Ectodermal cell (in vitro differentiated cells): ENCODE results near the gene FADS3.

Experiments
- H3K27ac ChIP-seq: 2 replicates; pipeline ENCODE4 v1.7.0; 2013; ENCODE audit warnings: mild to moderate bottlenecking, low read depth, low read length; ENCODE audit not compliant: insufficient read depth, poor library complexity, severe bottlenecking
- H3K27me3 ChIP-seq: 2 replicates; pipeline ENCODE4 v1.7.0; 2013; ENCODE audit warnings: mild to moderate bottlenecking, low read length; ENCODE audit not compliant: insufficient read depth, control insufficient read depth, poor library complexity, severe bottlenecking
- H3K36me3 ChIP-seq: one replicate; pipeline ENCODE4 v1.7.0; 2013; ENCODE audit warnings: low read length; ENCODE audit not compliant: control insufficient read depth, insufficient read depth
- H3K4me1 ChIP-seq: one replicate; pipeline ENCODE4 v1.7.0; 2013; ENCODE audit warnings: low read length; ENCODE audit not compliant: control insufficient read depth, insufficient read depth
- H3K4me3 ChIP-seq: 2 replicates; pipeline ENCODE4 v1.7.0; 2013; ENCODE audit warnings: low read depth, low read length, control low read depth; ENCODE audit not compliant: insufficient read depth
- H3K9me3 ChIP-seq: 2 replicates; pipeline ENCODE4 v1.7.0; 2013; ENCODE audit warnings: mild to moderate bottlenecking, low read length, moderate library complexity; ENCODE audit not compliant: control insufficient read depth
- WGBS, 2 experiments: methylation state at CpG; one replicate each; pipeline ENCODE4 v1.1.7; 2013; ENCODE audit warnings: missing lambda C conversion rate in 2 of 2; 5-methylcytosine and 5-hydroxymethylcytosine counted together

FADS3 gene

DNA sequence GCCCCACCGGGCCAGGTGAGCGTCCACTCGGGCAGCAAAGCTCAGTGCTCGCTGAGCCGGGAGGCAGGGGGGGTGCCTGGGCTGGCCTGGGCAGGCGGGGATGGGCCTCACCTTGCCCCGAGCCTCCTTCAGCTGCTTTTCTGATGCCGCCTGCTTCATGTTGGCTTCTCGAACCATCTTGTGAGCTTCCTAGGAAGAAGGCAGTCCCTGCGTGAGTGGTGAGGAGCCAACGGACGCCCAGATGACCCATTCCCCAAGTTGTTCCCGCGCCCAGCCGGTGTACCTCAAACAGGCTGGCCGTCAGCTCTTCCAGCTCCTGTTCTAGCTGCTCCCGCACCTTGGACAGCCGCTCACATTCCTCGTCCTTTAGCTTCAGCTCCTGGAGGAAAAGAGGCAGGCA lies 15.9 kb upstream of the FADS3 start:
- no peaks in the 10 kb centered on the region for H3K27me3 ChIP-seq
- H3K4me1 ChIP-seq, result peaks cover 7% of the 10 kb centered on the region
- WGBS, 2 experiments, result 90 to 92% methylated on average over 19 of the region's 19 CpGs
- no peaks in the 10 kb centered on the region for H3K36me3 ChIP-seq
- no peaks in the 10 kb centered on the region for H3K9me3 ChIP-seq
- H3K4me3 ChIP-seq, result no peak overlapping the region
- no peak overlapping the region for H3K27ac ChIP-seq

DNA sequence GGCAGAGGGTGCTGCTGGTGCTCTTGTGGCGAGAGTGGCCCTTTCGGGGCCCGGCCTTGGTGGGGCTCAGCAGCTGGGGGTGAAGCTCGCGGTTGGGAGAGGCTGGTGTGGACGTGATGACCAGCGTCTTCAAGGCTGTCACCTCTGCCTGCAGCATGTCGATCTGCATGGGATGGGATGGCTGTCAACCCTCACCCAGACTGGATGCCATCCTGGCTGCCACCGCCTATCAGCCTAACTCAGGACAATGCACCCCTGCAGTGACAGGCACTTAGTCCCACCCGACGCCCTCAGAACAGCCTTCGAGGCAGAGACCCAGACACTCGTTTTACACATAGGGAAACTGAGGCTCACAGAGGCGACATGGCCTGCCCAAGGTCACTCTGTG lies 15.2 kb upstream of the FADS3 start:
- H3K4me3 ChIP-seq, result no peak overlapping the region
- H3K27me3 ChIP-seq, result no peaks in the 10 kb centered on the region
- 85 to 86% methylated on average over 14 of the region's 14 CpGs for WGBS, 2 experiments
- H3K36me3 ChIP-seq, result no peaks in the 10 kb centered on the region
- H3K4me1 ChIP-seq, result peaks cover 7% of the 10 kb centered on the region
- H3K27ac ChIP-seq, result no peak overlapping the region
- no peaks in the 10 kb centered on the region for H3K9me3 ChIP-seq

DNA sequence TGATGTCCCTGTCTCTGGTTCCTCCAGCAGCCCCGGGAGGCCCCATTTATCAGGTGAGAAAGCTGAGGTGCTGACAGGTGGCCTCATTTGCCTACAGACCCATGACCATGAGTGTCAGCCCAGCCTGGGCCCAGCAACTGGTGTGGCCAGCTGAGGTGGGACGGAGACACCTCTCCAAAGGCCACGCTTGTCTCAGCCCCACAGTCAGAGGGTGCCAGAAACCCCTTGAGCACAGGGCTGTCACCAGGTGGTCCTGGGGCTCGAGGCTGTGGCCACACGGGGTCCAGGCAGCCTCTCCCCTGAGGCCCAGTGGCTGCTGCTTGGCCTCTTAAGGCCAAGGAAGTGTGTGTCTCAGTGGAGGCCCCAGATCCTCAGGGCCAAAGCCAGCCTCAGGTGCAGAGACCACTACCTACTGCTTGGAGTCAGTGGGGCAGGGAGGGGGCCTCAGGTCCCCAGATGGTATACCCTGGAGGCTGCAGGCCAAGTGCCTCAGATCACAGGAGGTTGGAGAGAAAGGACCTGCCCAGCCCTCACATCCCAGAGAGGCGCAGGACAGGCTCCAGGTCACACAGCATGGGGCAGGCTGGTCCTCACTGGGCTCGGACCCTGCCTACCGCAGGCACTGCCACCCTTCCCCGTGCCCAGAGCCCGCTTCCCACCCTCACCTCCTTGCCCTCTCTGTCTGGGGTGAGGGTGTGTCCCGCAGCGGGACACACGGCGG lies 14.6 kb upstream of the FADS3 start:
- H3K27ac ChIP-seq, result no peak overlapping the region
- no peaks in the 10 kb centered on the region for H3K9me3 ChIP-seq
- no peaks in the 10 kb centered on the region for H3K27me3 ChIP-seq
- H3K4me1 ChIP-seq, result peaks cover 7% of the 10 kb centered on the region
- 92 to 97% methylated on average over 14 of the region's 14 CpGs for WGBS, 2 experiments
- H3K4me3 ChIP-seq, result no peak overlapping the region
- no peaks in the 10 kb centered on the region for H3K36me3 ChIP-seq

DNA sequence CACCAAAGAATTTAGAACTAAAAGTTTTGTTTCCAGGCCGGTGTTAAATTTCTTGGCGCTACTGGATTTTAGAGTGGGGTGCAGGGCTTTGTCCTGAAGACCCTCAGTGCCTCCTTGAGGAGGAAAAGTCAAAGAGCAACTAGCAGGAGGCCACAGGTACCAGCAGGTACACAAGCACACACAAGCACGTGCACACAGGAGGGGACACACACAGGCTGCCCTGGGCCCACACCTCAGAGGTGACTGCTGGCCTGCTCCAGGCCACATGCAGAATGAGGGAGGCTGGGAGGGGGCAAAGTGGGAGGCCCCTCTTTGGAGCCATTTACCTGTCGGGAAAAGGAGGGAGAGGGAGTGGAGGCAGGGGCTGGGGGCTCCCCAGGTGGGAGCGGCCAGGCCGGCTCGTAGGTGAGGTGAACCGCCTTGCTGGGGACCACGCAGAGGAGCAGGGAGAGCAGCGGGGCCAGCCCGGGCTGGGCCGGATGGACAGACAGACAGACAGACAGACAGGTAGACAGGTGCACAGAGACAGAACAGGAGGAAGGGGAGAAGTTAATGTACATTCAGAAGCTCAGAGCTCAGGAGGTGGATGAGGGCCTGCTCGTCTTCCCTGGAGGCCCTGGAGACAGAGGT lies 13.8 kb upstream of the FADS3 start:
- Histone ChIP-seq H3K27ac (no peak overlapping the region), H3K9me3 (no peaks in the 10 kb centered on the region), H3K36me3 (no peaks in the 10 kb centered on the region), H3K4me1 (peaks cover 7% of the 10 kb centered on the region), H3K4me3 (no peak overlapping the region), H3K27me3 (no peaks in the 10 kb centered on the region)
- 92 to 96% methylated on average over 13 of the region's 13 CpGs for WGBS, 2 experiments

DNA sequence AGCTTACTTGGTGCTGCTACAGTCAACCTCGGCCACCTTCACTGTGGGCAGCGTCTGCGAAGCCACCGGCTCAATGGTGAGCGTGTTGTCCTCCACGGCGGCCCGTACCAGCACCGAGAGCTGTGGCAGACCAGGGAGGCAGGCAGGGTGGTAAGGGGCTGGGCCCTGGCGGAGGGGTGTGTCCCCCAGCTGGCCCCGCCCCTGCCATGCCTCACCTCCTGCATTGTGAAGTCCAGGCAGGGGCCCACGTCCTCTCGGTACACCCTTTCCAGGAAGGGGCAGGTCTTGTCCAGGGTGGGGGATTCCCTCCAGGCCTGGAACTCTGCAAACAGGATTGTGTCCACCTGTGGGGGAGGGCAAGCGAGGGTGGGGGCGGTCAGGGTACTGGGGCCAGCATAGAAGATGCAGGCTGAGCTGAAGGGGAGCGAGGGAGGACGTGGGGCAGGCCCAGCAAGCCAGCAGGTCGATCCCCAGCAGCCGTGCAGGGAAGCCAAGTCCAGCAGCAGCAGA lies 13.2 kb upstream of the FADS3 start:
- WGBS, 2 experiments, result 46 to 47% methylated on average over 19 of the region's 19 CpGs

DNA sequence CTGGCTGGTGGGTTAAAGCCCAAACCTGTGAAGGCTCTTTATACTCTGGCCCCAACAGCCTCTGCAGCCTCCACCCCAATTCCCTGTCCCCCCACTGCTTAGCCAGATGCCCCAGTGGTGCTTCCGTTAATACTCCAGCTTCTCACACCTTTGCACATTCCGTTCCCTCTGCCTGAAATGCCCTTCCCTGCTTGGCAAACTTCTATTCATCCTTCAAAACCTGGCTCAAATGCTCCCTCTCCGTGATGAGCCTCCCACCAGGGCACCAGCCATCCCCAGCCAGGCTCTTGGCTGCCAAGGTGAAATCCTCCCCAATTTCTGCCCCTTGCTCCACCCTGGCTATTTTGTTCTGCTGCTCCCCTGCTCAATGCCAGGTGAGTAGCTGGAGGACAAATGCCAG lies 12.5 kb upstream of the FADS3 start:
- H3K4me1 ChIP-seq, result peaks cover 4% of the 10 kb centered on the region
- no peaks in the 10 kb centered on the region for H3K9me3 ChIP-seq
- WGBS, 2 experiments, result 90 to 93% methylated on average over 3 of the region's 3 CpGs
- no peak overlapping the region for H3K4me3 ChIP-seq
- no peaks in the 10 kb centered on the region for H3K36me3 ChIP-seq
- no peaks in the 10 kb centered on the region for H3K27me3 ChIP-seq
- no peak overlapping the region for H3K27ac ChIP-seq

More for the DNA sequence above, 13.2 kb upstream of the FADS3 start:
- Histone ChIP-seq H3K27me3 (no peaks in the 10 kb centered on the region), H3K36me3 (no peaks in the 10 kb centered on the region), H3K4me1 (peaks cover 7% of the 10 kb centered on the region), H3K27ac (no peak overlapping the region), H3K9me3 (no peaks in the 10 kb centered on the region), H3K4me3 (no peak overlapping the region)

DNA sequence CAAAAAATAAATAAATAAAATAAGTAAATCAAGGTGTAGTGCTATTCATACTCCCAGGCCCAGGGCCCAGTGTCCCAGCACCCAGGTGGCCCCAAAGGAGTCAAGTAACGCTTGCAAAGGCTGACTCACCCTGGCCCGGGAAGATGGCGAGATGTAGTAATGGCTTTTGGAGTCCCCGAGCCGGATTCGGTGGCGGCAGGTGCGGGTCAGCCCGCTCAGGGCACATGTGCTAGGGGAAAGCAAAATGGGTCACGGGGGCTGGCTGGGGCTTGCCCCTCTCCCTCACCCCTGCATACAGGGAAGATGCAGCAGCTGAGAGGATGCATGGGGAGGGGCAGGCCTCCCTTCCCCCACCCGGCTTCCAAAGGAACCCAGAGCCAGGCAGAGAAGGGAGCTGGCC lies 11.0 kb upstream of the FADS3 start:
- H3K36me3 ChIP-seq, result no peaks in the 10 kb centered on the region

DNA sequence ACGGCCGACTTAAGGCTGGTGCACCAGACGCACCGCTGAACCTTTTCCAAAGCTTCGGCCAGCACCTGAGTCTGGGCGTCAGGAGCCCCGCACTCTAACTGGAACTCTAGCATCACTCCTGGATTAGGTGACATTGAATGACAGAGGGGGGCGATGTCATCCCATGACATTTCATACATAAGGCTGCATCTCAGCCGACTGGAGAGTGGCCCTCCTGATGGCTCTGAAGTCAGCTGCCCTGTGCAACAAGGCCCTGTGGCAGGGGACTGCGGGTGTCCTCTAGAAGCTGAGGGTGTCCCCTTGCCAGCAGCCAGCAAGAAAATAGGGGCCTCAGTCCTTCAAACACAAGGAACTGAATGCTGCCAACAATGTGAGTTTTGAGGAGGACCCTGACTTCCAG lies 10.1 kb upstream of the FADS3 start:
- peaks cover 8% of the 10 kb centered on the region for H3K4me1 ChIP-seq
- no peaks in the 10 kb centered on the region for H3K27me3 ChIP-seq
- no peak overlapping the region for H3K27ac ChIP-seq
- H3K9me3 ChIP-seq, result no peaks in the 10 kb centered on the region
- H3K4me3 ChIP-seq, result no peak overlapping the region
- 90 to 92% methylated on average over 10 of the region's 10 CpGs for WGBS, 2 experiments
- H3K36me3 ChIP-seq, result no peaks in the 10 kb centered on the region

More for the DNA sequence above, 11.0 kb upstream of the FADS3 start:
- Histone ChIP-seq H3K9me3 (no peaks in the 10 kb centered on the region), H3K4me3 (no peak overlapping the region), H3K27me3 (no peaks in the 10 kb centered on the region), H3K4me1 (peaks cover 1% of the 10 kb centered on the region), H3K27ac (no peak overlapping the region)
- 87 to 88% methylated on average over 11 of the region's 11 CpGs for WGBS, 2 experiments

DNA sequence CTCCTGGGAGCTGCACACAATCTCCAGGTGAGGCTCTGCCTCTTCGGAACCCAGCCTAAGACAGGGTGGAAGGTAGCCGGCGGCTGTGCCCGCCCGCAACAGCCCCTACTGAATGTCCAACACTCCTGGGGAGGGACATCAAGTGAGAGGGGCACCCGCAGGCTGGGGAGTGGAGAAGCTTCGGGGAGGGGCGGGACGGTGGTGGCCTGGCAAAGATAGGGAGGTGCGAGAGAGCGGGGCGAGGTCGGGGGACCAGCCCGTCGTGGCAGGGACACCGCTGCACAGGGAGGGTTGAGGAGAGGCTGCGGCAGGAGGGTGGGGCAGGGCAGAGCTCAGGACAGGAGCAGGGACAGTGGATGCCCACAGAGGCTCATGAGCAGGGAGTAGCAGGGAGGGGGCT lies 8.9 kb upstream of the FADS3 start:
- no peak overlapping the region for H3K4me3 ChIP-seq
- 94% methylated on average over 17 of the region's 17 CpGs for WGBS, 2 experiments
- H3K4me1 ChIP-seq, result peaks cover 8% of the 10 kb centered on the region
- no peak overlapping the region for H3K27ac ChIP-seq
- no peaks in the 10 kb centered on the region for H3K36me3 ChIP-seq
- H3K9me3 ChIP-seq, result no peaks in the 10 kb centered on the region
- H3K27me3 ChIP-seq, result no peaks in the 10 kb centered on the region

DNA sequence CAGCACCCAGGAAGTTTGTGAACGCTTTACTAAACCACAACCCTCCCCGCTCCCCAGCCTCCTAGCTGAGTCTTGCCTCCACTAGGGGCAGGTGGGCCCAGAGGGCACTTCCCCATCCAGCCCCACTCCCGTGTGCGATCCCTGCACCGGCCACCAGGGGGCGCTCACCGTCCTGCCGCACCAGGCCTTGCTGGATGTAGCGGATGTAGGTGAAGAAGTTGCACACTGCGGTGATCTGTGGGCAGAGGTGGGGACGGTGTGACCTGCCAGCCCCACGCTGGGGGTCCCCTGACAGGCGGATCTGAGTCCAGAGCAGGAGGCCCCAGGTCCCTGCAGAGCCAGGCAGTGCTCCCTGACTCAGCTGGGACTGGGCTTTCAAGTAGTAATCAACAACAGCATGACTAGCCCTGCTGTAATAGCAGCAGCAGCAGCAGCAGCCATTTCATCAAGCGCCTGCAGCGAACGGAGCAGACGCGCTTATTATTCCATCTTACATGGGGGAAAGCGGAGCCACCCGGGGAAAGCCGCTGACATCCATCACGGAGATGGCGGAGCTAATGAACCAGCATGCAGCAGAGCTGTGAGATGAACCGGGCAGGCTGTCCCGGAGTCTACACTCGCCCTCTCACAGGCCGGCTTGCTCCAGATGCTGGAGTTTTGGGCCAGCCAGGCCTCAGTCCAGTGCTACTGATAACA lies 7.9 kb upstream of the FADS3 start:
- H3K4me1 ChIP-seq, result peaks cover 8% of the 10 kb centered on the region
- no peaks in the 10 kb centered on the region for H3K36me3 ChIP-seq
- H3K9me3 ChIP-seq, result no peaks in the 10 kb centered on the region
- no peak overlapping the region for H3K4me3 ChIP-seq
- no peaks in the 10 kb centered on the region for H3K27me3 ChIP-seq
- 57% methylated on average over 27 of the region's 27 CpGs for WGBS, 2 experiments
- no peak overlapping the region for H3K27ac ChIP-seq
